Mesothelial cell of epicardium (in vitro differentiated cells): ENCODE results near the gene LIMD2. TPM values are rescaled to one million over a fixed set of nuclear protein-coding genes. Genes with fewer than 3 reads are reported as not detected.

Experiments used
- DNase-seq, 2 experiments: peaks; one replicate each; pipeline ENCODE4 v3.0.0; 2021; ENCODE audit warnings: low spot score in 2 of 2; ENCODE audit not compliant: unreplicated experiment in 2 of 2
- H3K27ac Mint-ChIP-seq: 2 replicates; pipeline ENCODE4 v1.8.0; 2021; ENCODE audit warnings: mixed read lengths
- H3K27me3 Mint-ChIP-seq: 2 replicates; pipeline ENCODE4 v1.8.0; 2021; ENCODE audit warnings: low read depth, mixed read lengths
- H3K36me3 Mint-ChIP-seq: 2 replicates; pipeline ENCODE4 v1.8.0; 2021; ENCODE audit warnings: mixed read lengths
- H3K4me1 Mint-ChIP-seq: 2 replicates; pipeline ENCODE4 v1.8.0; 2021; ENCODE audit warnings: mixed read lengths
- H3K4me3 Mint-ChIP-seq: 2 replicates; pipeline ENCODE4 v1.8.0; 2021; ENCODE audit warnings: mild to moderate bottlenecking, moderate library complexity, mixed read lengths
- H3K9me3 Mint-ChIP-seq: 2 replicates; pipeline ENCODE4 v1.8.0; 2021; ENCODE audit warnings: mixed read lengths
- total RNA-seq: library from RNA; stranded (reverse); gene quantifications from 3 replicates; pipeline ENCODE4 v1.2.1, GENCODE V29; 2021
- TF ChIP-seq, protein P1 (sequence below): fragments of 200-600 bp; sonication (generic); IDR thresholded peaks from one replicate; pipeline ENCODE4 v1.5.0; 2021; ENCODE audit warnings: antibody characterized with exemption; ENCODE audit not compliant: unreplicated experiment

Gene LIMD2
- total RNA-seq, 1 donor from 2014 or later = 76.5 TPM

- Mint-ChIP-seq H3K36me3 (peaks cover 4% of the 10 kb centered on the region), H3K4me3 (no peak overlapping the region), H3K9me3 (no peaks in the 10 kb centered on the region), H3K27ac (peak overlapping the region; percentile 83), H3K4me1 (peaks cover 14% of the 10 kb centered on the region), H3K27me3 (no peaks in the 10 kb centered on the region)
- TF ChIP-seq, protein P1, sequence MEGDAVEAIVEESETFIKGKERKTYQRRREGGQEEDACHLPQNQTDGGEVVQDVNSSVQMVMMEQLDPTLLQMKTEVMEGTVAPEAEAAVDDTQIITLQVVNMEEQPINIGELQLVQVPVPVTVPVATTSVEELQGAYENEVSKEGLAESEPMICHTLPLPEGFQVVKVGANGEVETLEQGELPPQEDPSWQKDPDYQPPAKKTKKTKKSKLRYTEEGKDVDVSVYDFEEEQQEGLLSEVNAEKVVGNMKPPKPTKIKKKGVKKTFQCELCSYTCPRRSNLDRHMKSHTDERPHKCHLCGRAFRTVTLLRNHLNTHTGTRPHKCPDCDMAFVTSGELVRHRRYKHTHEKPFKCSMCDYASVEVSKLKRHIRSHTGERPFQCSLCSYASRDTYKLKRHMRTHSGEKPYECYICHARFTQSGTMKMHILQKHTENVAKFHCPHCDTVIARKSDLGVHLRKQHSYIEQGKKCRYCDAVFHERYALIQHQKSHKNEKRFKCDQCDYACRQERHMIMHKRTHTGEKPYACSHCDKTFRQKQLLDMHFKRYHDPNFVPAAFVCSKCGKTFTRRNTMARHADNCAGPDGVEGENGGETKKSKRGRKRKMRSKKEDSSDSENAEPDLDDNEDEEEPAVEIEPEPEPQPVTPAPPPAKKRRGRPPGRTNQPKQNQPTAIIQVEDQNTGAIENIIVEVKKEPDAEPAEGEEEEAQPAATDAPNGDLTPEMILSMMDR = no peak
- no peak for DNase-seq
Observed at GRCh38 chr17:63647936-63648335, 52.0 kb downstream of the LIMD2 start.

DNA sequence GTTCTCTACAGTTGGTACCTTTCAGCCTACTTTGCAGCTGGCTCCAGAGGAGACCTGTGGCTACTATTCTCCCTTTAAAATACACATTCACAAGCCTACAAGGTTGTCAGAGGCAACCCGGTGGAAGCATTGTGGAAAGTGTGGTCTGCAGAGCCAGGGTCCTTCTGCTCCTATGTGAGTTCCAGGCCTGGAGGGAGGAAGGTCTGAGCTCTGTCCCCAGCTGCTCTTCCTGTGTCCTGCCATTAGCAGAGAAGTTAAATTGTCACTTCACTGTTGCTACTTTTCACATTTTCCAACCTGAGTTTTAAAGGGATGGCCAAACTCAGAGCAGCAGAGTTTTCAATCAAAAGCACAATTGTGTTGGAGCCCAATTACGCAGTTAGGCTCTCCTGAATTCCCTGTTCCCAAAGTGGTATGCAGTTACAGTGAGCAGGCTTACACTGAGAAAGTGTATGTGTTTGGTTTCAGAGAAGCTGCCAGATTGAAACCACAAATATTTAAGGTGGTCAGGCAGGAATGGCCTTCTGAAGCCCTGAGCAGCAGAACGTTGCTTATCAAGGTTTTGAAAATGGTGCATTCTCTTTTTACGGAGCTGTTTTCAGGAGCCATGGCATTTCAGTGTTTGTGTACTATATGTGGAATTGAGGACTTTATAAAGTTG lies 52.7 kb downstream of the LIMD2 start:
- Mint-ChIP-seq H3K4me3 (no peak overlapping the region), H3K36me3 (peaks cover 4% of the 10 kb centered on the region), H3K9me3 (no peaks in the 10 kb centered on the region), H3K27ac (peak overlapping the region; percentile 83), H3K27me3 (no peaks in the 10 kb centered on the region), H3K4me1 (peaks cover 14% of the 10 kb centered on the region)
- TF ChIP-seq, protein P1 = no peak
- DNase-seq = no peak

DNA sequence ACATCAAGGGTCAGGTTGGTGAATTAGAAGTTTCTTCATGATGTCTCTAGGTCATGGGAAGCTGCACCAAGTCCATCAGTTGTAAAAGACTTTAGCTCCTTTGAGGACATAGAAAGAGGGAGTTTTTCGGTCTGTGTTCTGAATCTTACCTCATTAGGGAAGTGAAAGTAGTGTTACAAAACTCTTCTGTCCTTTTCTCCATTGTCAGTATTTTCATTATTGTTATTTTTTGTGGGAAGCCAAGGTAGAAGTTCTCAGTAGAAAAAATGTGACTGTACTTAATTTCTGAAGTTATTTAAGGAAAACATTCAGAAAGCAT lies 53.5 kb downstream of the LIMD2 start:
- Mint-ChIP-seq H3K27ac (no peak overlapping the region), H3K4me1 (peaks cover 14% of the 10 kb centered on the region), H3K9me3 (no peaks in the 10 kb centered on the region), H3K27me3 (no peaks in the 10 kb centered on the region), H3K36me3 (peaks cover 4% of the 10 kb centered on the region), H3K4me3 (no peak overlapping the region)
- TF ChIP-seq, protein P1 = no peak
- DNase-seq = no peak

Other genes with a start within 250 kb of the LIMD2 start
- gene ACE, start 223.1 kb downstream of the LIMD2 start, total RNA-seq = 2.4 to 2.9 TPM (median 2.6 TPM) in 3 replicates
- 0.16 TPM in 1 of 3 replicates, not detected in the others for gene KCNH6, start 176.8 kb downstream of the LIMD2 start, total RNA-seq
- gene DCAF7, start 149.6 kb downstream of the LIMD2 start, total RNA-seq = 144 to 155 TPM (median 149 TPM) in 3 replicates
- gene TACO1, start 99.2 kb downstream of the LIMD2 start, total RNA-seq = 14.2 to 18.9 TPM (median 16.2 TPM) in 3 replicates
- 23.1 to 24.0 TPM (median 23.4 TPM) in 3 replicates for gene MAP3K3, start 77.7 kb downstream of the LIMD2 start, total RNA-seq
- 57.2 to 62.9 TPM (median 62.3 TPM) in 3 replicates for gene STRADA, start 41.7 kb upstream of the LIMD2 start, total RNA-seq
- 55.9 to 58.2 TPM (median 56.3 TPM) in 3 replicates for gene CCDC47, start 73.5 kb upstream of the LIMD2 start, total RNA-seq
- gene DDX42, start 74.0 kb upstream of the LIMD2 start, total RNA-seq = 183 to 197 TPM (median 186 TPM) in 3 replicates
- gene PSMC5, start 127.3 kb upstream of the LIMD2 start, total RNA-seq = 76.5 to 82.4 TPM (median 82.0 TPM) in 3 replicates
- gene FTSJ3, start 127.5 kb upstream of the LIMD2 start, total RNA-seq = 44.0 to 48.6 TPM (median 48.1 TPM) in 3 replicates
- 70.1 to 72.3 TPM (median 72.2 TPM) in 3 replicates for gene SMARCD2, start 142.6 kb upstream of the LIMD2 start, total RNA-seq
- 0.43 to 0.66 TPM in 2 of 3 replicates, not detected in the other for gene CSH2, start 173.6 kb upstream of the LIMD2 start, total RNA-seq
- not detected in 3 replicates for gene GH2, start 181.8 kb upstream of the LIMD2 start, total RNA-seq
- 0.61 TPM in 1 of 3 replicates, not detected in the others for gene CSH1, start 196.4 kb upstream of the LIMD2 start, total RNA-seq
- gene CSHL1, start 211.1 kb upstream of the LIMD2 start, total RNA-seq = not detected in 3 replicates
- gene GH1, start 218.7 kb upstream of the LIMD2 start, total RNA-seq = not detected in 3 replicates
- gene CD79B, start 232.2 kb upstream of the LIMD2 start, total RNA-seq = not detected in 3 replicates